Posterior cingulate gyrus (tissue), 11 donors: Measurements from ENCODE around the gene TPSD1.
"Not testable (repeated sequence)": the region's sequence is repeated elsewhere in the genome, so short reads cannot be mapped to it uniquely, and the experiment has no call there.

ENCODE experiments used
- DNase-seq, 10 donors: peaks; one replicate each; pipeline versions ENCODE4 v3.0.0 to v3.0.0-alpha.2; 2020 to 2021; ENCODE audit warnings: mixed read lengths in 3 of 10
- intact Hi-C: fragments of 100-400 bp; cut with DNase I; formaldehyde crosslinking; loops from one replicate; pipeline ENCODE4 v1.15.1; 2023

TPSD1 gene

DNA sequence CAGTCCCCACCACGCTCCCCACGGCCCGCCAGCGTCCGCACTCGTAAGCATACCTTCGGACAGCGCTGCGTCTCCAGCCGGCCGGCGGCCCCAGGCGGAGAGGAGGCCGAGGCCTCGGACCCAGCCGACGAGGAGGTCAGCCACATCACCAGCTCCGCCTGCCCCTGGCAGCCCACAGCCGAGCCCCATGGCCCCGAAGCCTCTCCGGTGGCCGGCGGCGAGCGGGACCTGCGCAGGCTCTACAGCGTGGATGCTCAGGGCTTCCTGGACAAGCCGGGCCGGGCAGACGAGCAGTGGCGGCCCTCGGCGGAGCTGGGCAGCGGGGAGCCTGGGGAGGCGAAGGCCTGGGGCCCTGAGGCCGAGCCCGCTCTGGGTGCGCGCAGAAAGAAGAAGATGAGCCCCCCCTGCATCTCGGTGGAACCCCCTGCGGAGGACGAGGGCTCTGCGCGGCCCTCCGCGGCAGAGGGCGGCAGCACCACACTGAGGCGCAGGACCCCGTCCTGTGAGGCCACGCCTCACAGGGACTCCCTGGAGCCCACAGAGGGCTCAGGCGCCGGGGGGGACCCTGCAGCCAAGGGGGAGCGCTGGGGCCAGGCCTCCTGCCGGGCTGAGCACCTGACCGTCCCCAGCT lies 35.7 kb upstream of the TPSD1 start:
- DNase-seq = peak in 1 of 10 donors; percentile 81
- intact Hi-C loops = no loop called here

DNA sequence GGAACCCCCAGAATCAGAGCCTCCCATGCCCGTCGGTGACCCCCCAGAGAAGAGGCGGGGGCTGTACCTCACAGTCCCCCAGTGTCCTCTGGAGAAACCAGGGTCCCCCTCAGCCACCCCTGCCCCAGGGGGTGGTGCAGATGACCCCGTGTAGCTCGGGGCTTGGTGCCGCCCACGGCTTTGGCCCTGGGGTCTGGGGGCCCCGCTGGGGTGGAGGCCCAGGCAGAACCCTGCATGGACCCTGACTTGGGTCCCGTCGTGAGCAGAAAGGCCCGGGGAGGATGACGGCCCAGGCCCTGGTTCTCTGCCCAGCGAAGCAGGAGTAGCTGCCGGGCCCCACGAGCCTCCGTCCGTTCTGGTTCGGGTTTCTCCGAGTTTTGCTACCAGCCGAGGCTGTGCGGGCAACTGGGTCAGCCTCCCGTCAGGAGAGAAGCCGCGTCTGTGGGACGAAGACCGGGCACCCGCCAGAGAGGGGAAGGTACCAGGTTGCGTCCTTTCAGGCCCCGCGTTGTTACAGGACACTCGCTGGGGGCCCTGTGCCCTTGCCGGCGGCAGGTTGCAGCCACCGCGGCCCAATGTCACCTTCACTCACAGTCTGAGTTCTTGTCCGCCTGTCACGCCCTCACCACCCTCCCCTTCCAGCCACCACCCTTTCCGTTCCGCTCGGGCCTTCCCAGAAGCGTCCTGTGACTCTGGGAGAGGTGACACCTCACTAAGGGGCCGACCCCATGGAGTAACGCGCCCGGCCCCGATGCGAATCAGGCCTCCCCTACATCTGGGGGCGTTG lies 34.8 kb upstream of the TPSD1 start:
- DNase-seq = peak in 1 of 10 donors; percentile 77
- intact Hi-C loops = no loop called here

- peak in 3 of 10 donors; percentile 18 to 80 (median 31) for DNase-seq
- intact Hi-C loops = no loop called here
Measured at GRCh38 chr16:1221628-1222552, 34.0 kb upstream of the TPSD1 start.

DNA sequence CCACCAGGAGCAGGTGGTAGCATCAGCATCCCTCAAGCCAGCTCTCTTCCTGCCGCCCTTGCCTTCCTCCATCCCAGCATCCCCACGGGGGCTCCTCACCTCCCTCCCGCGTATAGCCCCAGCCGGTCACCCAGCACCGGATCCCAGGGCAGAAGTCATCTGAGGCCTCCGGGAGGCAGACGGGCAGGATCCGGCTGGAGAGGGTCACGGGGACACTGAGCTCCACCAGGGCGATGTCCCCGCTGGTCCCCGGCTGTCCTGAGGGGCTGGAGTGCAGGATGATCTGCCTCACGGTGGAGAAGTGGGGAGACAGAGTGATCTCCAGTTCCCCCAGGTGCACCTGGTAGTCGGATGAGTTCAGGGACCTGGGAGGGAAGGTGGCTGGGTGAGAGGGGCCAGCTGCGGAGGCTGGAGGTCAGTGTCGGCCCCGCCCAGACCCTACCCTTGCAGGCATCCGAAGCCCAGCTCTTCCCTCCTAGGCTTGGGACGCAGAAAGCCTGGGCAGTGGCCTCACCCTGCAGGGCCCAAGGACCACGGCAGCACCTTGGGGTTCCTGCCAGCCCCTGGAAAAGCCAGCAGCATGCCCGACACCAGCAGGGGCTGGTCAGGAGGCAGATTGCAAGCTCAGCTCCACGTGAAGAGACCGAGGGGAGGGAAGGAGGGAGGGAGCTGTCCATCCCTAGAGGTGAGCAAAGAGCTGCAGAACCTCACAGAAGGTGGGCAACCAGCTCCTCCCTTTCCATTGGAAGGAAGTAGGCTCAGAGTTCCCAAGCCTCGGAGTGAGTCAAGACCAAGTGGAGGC lies 33.1 kb upstream of the TPSD1 start:
- intact Hi-C loops = no loop called here
- DNase-seq = peak in 1 of 10 donors; percentile 81

- intact Hi-C loops = no loop called here
- DNase-seq = peak in 1 of 10 donors; percentile 61
Measured at GRCh38 chr16:1223355-1224214, 32.3 kb upstream of the TPSD1 start.

- peak in 1 of 10 donors; percentile 77 for DNase-seq
- intact Hi-C loops = no loop called here
Measured at GRCh38 chr16:1224558-1224957, 31.3 kb upstream of the TPSD1 start.

DNA sequence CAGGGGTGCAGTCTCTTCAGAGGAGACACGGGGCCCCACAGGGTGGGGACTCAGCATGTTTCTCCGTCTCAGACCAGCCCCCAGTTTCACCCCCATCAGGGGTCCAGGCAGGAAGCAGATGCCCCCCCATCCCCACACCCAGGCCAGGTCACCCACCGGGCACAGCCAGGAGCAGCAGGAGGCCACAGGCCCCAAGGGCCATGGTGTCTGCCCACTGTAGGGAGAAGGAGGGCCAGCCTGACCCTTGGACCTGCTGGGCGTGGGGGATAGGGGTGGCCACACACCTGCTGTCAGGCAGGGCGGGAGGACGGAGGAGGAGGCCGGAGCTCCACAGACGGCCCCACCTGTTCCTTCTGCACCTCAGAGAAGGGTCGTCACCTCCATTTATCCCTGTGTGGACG lies 30.8 kb upstream of the TPSD1 start, which contains the start of gene TPSG1:
Gene TPSG1, minus strand, starts transcription at position 218 of the 401 bp plus-strand sequence. Its CDS starts 16 bp downstream, at position 202.
- DNase-seq = peak in 1 of 10 donors; percentile 37
- intact Hi-C loops = no loop called here

- peak in 1 of 10 donors; percentile 82 for DNase-seq
- intact Hi-C loops = not testable (repeated sequence)
Measured at GRCh38 chr16:1225728-1226311, 30.0 kb upstream of the TPSD1 start.

GRCh38 chr16:1226692-1227091 lies 29.2 kb upstream of the TPSD1 start:
- intact Hi-C loops = not testable (repeated sequence)
- peak in 1 of 10 donors; percentile 52 for DNase-seq

DNA sequence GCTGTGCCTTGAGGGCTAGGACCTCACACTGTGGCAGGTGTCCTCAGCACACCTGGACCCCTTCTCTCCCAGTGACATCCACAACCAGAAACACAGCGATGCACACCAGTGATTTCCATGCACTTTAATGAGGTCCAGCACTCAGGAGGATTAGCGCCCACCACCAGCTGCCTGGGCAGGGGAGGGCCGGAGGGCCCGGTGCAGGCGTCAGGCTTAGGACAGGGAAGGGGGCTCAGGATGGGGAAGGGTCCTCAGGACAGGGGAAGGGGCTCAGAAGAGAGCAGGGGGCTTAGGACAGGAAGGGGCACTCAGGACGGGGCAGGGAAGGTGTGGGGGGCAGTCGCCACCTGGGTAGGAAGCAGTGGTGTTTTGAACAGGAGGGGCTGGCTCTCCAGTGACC lies 27.6 kb upstream of the TPSD1 start:
- intact Hi-C loops = not testable (repeated sequence)
- peak in 1 of 10 donors; percentile 68 for DNase-seq

- intact Hi-C loops = not testable (repeated sequence)
- DNase-seq = peak in 2 of 10 donors; percentile 59 to 69
Measured at GRCh38 chr16:1229476-1229875, 26.4 kb upstream of the TPSD1 start.

DNA sequence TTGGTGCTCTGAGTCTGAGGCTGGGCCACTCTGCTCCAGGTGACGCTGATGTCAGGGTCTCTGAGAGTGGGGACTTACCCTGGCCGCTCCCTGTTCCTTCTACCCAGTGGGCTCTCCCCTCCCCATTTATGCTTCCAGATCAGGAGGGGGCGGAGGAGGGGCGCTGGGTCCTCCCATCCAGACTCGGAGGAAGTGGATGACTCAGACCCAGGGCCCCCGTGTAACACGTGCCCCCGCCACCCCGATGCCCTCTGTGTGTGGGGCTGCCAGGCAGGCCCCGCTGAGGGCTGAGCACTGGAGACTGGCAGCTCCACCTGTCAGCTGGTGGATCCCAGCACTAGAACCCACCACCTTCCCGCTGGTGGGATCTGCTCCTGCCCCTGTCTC lies 25.8 kb upstream of the TPSD1 start, which contains the start of gene TPSB2:
Gene TPSB2, minus strand, starts transcription at position 101 of the 387 bp plus-strand sequence. CDS start 233 bp downstream, outside the sequence.
- DNase-seq = peak in 1 of 10 donors; percentile 1
- intact Hi-C loops = not testable (repeated sequence)

DNA sequence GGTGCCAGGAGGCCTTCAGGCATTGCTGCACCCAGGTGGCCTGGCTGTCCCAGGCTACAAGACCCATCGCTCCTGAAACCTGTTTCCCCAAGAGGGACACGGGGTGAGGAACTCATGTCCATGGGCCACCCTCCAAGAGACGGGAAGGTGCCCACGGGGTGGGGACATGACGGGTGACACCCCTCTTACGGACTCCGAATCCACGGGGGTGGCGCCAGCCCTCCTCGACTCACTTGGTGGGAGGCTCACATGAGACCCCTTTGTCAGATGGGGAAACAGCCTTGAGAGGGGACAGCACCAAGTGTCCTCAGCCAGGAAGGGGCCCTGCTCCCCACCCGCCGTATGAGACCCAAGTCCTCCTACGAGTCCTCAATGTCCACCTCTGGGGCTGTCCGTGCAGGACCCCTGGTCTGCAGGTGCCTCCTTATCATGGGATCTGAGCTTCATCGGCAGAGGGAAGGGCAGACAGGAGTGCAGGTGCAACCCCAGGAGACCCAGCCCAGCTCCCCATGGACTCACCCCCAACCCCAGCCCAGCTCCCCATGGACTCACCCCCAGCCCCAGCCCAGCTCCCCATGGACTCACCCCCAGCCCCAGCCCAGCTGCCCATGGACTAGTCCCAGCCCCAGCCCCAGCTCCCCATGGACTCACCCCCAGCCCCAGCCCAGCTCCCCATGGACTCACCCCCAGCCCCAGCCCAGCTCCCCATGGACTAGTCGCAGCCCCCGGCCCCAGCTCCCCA lies 25.2 kb upstream of the TPSD1 start:
- intact Hi-C loops = not testable (repeated sequence)
- peak in 3 of 10 donors; percentile 25 to 66 (median 41) for DNase-seq

DNA sequence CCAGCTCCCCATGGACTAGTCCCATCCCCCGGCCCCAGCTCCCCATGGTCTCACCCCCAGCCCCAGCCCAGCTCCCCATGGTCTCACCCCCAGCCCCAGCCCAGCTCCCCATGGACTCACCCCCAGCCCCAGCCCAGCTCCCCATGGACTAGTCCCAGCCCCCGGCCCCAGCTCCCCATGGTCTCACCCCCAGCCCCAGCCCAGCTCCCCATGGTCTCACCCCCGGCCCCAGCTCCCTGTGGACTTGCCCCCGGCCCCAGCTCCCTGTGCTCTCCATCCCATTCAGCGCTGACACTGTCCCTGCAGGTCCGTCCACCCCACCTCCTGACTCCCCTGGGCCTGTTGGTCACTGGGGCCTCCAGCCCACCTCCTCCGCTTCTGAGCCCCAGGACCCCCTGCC lies 24.6 kb upstream of the TPSD1 start:
- intact Hi-C loops = not testable (repeated sequence)
- peak in 2 of 10 donors; percentile 28 to 39 for DNase-seq

DNA sequence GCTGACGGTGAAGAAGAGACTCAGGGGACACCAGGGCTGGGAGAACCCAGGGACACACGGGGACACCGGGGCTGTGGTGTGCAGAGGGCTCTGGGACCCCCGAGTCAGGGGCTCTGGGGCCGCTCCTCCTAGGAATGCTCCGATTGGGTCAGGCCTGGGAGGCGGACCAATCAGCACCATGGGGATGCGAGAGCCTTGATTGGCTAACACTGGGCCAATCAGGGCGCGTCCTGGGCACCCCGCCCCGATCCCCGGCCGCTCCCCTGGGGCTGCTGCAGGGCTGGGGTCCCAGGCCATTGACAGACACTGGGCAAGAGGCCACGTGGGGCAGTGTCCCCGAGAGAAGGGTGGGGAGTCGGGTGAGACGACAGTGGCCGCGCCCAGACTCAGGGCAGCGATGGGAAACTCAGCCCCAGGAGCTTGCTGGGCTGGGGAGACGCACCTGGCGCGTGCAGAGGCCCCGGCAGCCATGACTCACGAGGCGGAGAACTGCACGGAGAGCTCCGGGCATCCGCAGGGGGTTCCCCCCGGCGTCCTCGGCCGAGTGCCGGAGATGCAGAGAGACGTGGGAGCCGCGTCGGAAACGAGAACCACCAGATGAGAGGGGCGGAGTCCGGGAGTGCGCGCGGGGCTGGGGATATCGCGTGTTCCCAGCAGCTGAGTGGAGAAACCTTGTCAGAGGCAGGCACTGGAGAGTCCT lies 23.7 kb upstream of the TPSD1 start:
- DNase-seq, intact Hi-C loops: not testable (repeated sequence)

GRCh38 chr16:1236659-1237058 lies 19.2 kb upstream of the TPSD1 start:
- DNase-seq, intact Hi-C loops: not testable (repeated sequence)

- peak in 2 of 10 donors; percentile 3 to 20 for DNase-seq
- intact Hi-C loops = no loop called here
Measured at GRCh38 chr16:1237990-1238389, 17.9 kb upstream of the TPSD1 start.
